GM21390 (cell line): Measurements from ENCODE around the gene TMEM223.
"Not testable (repeated sequence)": the region's sequence is repeated elsewhere in the genome, so short reads cannot be mapped to it uniquely, and the experiment has no call there.

ENCODE experiments used
- ATAC-seq: cut with Tn5 transposase; IDR thresholded peaks from one replicate; pipeline ENCODE4 v1.9.1; 2021; ENCODE audit not compliant: unreplicated experiment

TMEM223 gene, protein sequence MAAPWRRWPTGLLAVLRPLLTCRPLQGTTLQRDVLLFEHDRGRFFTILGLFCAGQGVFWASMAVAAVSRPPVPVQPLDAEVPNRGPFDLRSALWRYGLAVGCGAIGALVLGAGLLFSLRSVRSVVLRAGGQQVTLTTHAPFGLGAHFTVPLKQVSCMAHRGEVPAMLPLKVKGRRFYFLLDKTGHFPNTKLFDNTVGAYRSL

DNA sequence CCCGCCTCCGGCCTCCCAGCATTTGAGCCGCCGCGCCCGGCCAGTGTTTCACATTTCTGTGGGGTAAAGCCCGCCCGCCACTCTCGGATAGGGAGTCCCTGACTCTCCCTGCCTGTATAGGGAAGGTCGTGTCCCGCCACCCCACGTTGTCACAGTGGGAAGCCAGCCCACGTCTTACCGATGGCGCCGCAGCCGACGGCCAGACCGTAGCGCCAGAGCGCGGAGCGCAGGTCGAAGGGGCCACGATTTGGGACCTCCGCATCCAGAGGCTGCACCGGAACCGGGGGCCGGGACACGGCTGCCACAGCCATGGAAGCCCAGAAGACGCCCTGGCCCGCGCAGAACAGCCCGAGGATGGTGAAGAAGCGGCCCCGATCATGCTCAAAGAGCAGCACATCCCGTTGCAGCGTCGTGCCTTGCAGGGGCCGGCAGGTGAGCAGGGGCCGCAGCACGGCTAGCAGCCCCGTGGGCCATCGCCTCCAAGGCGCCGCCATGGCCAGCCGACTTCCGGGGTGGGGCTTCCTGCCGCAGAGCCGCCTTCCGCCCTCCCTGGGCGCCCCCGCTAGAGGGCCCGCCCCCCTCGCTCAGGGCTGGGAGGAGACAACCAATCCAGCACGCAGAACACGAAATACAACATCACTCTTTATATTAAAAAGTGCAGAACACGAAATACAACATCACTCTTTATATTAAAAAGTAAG lies at the start of gene TMEM223:
Gene TMEM223, minus strand, starts transcription at position 506 of the 701 bp plus-strand sequence. Its CDS starts 12 bp downstream, at position 494.
- peak; percentile 69 for ATAC-seq

DNA sequence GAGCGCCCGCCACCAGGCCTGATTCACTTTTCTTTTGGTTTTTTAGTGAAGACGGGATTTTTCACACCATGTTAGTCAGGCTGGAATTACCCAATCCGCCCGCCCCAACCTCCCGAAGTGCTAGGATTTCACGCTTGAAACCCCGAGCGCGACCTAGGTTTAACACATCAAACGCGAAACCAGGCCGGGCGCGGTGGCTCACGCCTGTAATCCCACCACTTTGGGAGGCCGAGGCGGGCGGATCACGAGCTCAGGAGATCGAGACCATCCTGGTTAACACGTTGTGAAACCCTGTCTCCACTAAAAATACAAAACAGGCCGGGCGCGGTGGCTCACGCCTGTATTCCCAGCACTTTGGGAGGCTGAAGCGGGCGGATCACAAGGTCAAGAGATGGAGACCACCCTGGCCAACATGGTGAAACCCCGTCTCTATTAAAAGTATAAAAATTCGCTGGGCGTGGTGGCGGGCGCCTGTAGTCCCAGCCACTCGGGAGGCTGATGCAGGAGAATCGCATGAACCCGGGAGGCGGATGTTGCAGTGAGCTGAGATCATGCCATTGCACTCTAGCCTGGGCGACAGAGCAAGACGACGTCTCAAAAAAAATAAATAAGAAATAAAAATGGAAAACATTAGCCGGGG lies 49.0 kb upstream of the TMEM223 start:
- ATAC-seq, result not testable (repeated sequence)

DNA sequence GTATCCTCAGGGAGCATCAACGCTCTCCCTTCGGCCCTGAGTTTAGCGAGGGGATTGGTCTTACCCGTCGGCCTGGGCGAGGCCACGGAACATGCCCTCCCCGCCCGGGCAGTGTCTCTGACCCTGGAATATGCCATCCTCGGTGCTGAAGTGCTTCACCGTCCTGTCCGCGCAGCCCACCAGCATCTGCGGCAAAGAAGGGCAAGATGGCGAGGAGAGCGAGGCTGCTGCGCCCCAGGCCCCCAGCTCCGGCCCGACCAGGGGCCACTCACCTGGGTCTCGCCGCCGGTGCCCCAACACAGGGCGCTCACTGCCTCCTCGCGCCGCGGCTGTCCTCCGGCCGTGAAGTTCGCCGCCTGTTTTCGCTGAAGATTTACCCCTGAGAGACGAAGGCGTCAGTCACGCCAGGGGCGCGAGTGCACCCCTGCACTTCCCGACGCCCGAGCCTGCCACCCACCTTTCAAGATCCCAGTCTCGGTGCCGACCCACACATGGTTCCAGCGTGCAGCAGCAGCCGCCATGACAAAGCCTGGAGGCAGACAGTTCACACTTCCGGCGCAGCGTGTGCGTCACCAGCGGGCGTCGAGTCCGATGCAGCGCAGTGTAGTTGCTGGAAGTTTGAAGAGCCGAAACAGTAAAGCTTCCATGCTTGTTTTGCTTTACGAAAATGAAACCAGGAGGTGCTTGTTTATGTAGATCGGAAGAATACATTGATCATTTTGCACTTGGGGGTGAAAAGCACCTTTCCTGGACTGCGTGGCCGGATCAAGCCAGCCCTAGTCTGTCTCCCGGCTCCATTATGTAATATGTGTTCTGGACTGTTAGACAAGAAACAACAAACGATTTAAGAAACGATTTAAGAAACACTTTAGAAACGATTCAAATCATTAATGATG lies 47.5 kb upstream of the TMEM223 start, which contains the start of gene WDR74:
Gene WDR74, minus strand, starts transcription at position 541 of the 896 bp plus-strand sequence. Its CDS starts 20 bp downstream, at position 521.
- ATAC-seq, result peak; percentile 50

DNA sequence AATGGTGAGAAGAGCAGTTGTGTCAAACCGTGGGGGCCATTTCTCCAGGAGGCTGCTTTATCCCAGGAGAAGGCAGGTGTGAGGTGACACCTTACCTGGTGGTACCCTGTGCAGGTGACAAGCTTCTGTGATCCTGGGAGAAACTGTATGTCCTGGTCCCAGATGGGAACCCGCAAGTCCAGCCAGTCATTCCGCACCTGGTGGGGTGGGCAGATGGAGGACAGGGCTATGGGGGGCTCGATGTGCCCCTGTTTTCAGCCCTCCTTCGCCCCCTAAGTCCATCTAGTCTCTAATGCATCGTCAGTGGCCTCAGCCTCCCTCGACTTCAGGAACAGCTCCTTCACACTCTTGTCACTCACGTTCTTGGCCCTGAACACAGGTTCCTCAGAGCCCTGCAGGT lies 43.5 kb upstream of the TMEM223 start:
- no peak for ATAC-seq

DNA sequence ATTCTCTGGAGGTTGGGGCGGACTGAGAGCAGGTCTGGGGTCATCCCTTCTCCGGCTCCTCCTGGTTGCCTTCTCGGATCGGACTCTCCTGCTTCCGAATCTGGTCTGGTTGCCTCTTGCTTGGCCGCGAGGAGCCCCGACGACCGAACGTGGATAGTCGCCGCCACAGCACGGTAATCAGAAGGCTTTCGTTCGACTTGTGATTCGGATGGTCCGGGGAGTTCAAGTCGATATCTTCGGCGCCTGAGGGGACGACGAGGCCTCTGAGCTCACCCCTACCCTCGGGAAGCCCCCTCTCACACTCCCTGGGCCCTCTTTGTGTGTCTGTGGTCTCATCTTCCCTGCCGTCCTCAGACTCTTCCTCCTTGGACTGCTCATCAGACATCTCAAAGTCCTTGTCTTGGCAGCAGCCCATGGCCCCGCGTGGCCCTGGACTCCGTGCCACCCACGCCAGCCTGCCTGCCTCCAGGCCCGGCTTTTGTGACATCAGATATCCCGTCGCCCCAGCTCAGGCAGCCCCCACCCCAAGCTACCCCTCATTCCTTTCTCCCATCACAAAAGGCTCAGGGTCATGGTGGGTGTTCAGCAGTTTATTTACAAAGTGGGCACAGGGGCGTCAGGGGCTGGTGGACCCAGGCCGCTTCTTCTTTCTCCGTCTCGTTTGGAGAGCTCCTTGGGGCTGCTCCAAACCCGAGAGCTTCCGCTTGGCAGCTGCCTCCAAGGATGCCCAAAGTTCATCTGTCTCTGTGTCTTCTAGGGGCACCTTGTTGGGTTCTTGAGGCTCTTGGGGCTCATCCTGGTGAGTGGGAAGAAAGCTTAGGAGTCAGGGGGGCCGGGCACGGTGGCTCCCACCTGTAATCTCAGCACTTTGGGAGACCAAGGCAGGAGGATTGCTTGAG lies 40.8 kb upstream of the TMEM223 start, which contains the start of gene TEX54:
Gene TEX54, minus strand, starts transcription at position 506 of the 899 bp plus-strand sequence.
- ATAC-seq, result peak; percentile 5

DNA sequence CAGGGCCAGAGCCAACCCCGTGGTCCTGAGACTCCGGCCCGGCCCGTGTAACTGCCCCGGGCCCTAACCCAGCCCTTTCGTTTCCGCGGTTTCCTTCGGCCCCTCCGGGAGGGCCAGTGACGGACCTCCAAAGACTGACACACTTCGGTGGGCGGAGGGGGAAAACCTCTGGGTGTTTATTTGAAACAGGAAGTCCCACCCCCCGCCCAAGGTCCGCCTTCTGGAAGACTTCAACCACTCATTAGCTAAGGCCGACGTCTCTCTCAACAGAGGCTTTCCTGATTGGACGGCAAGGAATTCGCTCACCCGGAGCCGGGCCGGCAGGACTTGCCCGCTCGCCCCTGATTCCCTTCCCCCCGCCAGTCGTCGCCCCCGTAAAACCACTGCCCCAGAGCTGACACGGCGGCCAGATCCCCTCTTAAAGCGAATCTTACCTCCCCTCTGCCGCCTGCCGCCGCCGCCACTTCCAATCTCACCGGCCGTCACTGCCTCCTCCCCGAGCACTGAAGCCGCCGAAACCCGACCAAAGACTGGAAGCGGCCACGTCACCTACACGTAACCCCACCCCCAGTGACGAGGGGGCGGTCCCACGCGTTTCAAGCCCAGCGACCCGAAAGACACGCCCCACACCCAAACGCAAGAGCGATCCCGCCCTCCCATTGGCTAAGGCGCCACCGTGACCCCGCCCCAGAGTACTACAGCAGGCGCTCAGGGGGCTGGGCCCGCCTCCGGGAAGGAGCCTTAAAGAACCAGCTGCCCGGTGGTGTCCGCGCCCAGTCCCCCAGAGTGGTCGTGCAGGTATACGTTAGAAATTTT lies 39.9 kb upstream of the TMEM223 start, which contains the start of gene STX5:
Gene STX5, minus strand, starts transcription at position 532 of the 816 bp plus-strand sequence. CDS start 808 bp downstream, outside the sequence.
- ATAC-seq, result peak; percentile 73

DNA sequence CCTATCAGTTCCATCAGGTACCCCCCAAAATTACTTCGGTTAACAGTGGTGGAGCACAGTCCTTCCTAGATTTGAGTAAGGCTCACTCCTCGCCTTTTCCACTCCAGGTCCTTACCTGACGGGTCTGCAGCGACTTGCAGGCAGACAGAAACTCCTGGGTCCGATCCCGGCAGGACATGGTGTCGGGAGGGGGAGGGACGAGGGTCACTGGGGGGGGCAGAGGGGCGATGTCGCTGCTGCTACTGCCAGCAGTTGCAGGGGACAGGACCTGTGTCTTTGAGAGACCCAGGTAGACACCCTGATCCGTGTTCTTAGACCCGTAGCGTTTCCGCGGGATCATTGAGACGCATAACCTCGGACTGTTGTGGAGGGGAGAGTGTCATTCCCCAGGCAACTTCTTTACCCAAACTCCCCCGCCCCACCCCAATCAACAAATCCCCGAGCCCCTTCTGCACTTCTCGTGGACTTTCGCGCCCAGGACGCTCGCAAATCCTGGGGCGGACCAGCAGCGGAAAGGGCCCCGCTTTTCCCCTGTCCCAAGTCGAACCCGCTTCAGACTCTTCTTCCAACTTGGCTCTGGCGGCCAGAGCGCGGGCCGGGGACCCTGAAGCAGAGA lies 39.2 kb upstream of the TMEM223 start:
- no peak for ATAC-seq

DNA sequence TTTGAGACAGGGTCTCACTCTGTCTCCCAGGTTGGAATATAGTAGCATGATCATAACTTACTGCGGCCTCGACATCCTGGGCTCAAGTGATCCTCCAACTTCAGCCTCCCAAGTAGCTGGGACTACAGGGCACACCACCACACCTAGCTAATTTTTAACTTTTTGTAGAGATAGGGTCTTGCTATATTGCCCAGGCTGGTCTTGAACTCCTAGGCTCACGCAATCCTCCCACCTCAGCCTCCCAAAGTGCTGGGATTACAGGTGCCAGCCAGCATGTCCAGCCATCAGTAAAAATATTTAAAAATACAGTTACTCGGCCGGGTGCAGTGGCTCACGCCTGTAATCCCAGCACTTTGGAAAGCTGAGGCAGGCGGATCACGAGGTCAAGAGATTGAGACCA lies 36.3 kb upstream of the TMEM223 start:
- not testable (repeated sequence) for ATAC-seq

DNA sequence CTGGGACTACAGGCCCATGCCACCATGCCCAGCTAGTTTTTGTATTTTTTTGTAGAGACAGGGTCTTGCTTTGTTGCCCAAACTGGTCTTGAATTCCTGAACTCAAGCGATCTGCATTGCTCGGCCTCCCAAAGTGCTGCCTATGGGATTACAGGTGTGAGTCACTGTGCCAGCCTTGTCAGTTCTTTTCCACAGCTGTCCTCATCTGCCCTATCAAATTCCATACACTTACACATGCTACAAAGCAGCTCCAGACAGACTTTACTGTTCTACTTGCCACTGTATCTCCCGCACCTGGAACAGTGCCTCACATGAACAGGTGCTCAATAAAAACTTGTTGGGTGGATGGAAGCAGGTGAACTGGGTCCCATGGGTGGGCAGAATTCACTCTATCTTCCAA lies 31.9 kb upstream of the TMEM223 start:
- no peak for ATAC-seq

DNA sequence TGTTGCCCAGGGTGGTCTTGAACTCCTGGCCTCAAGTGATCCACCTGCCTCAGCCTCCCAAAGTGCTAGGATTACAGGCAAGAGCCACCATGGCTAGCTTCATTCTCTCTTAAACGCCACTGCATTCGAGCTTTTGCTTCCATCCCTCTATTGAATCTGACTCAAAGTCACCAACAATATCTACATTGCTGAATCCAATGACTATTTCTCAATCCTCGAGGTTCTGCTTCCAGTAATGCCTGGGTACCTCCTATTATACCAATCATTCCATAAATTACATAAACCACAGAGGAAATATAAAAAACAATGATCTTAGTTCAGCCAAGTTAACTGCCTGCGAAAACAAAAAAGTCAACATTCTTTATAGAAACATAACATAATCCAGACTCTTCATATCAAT lies 25.3 kb upstream of the TMEM223 start:
- no peak for ATAC-seq

DNA sequence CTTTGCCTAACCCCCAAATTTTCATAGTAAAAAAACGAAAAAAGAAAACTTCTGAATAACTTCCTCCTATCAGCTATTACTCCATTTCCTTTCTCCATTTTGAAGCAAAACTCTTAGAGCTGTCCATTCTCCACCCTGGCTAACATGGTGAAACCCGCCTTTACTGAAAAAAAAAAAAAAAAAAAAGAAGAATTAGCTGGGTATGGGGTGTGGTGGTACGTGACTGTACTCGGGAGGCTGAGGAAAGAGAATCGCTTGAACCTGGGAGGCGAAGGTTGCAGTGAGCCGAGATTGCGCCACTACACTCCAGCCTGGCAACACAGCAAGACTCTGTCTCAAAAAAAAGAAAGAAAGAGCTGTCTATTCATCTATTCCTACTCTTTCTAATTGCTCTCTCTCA lies 24.8 kb upstream of the TMEM223 start:
- no peak for ATAC-seq

DNA sequence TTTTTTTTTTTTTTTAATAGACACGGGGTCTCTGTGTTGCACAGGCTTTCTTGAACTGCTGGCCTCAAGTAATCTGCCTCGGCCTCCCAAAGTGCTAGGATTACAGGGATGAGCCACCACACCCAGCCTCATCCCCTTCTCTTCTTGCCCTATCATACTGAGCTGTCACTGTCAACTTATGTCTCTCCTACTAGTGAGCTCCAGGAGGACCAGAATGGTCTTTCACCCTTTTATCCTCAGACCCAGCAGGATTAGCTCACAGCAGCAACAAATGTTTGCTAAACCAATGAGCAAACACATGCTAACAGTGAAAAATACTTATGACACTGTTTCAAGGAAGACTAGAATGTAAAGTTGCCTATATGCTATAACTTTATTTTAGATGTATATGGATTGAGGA lies 19.9 kb upstream of the TMEM223 start:
- ATAC-seq, result no peak

DNA sequence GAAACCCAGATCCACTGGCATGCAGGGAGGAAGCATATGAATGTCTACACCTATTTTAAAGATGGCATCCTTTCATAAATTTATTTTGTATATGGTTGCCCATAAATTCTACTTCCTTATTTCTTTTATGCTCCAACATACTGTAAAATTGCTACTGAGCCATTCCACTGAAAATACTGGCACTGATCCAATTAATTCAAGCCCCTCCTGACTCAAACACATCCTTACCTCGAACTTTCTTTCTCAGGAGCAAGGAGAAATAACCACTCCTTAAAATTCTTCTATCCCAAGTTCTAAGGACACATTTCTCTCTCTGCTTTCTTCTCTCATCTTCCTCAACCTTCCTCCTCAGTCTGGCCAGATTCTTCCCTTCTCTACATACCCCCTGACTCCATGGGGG lies 18.9 kb upstream of the TMEM223 start:
- no peak for ATAC-seq

DNA sequence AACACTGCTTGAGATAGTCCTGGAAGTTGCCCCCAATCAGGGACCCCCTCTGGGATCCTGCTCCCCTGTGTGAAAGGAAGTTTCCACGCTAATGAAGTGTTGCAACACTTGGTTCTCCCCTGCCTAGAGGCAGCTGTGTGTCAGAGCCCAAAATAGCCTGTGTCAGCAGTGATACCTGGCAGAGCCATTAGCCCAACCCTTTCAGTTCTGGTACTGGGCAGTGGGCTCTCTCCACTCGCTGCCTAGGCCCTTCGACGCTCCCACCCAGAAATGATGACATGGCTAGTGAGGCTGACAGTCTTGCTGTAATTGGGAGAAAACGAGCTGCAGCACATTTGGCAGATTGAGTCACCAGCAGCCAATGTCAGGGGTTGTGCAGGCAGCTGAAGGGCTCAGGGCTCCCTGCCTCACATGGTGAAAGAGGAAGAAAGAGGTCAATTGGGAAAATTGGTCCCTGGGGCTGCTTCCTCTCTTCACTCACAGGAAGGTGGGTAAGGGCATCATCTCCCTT lies 14.9 kb upstream of the TMEM223 start:
- no peak for ATAC-seq

DNA sequence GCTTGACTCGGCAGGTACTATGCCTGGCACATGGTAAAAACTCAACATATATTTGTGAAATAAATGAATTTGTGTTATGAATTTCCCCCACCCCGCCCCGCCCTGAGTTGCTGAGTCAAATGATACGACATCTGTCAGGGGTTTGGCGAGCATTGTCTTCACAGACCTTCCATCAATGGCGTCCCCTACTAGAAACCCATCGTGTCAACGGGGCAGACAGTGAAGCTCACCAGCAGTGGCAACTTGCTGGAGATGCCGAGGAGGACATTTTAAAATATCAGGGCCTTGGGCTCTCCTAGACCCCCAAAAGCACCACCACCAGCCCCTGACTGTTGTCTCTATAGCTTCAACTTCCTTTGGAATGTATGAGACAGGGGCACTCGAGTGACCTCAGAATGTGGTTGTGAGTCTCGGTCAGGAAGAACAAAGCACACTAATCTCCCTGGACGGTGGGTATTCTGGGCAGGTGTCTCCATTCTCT lies 14.2 kb upstream of the TMEM223 start:
- ATAC-seq, result no peak

DNA sequence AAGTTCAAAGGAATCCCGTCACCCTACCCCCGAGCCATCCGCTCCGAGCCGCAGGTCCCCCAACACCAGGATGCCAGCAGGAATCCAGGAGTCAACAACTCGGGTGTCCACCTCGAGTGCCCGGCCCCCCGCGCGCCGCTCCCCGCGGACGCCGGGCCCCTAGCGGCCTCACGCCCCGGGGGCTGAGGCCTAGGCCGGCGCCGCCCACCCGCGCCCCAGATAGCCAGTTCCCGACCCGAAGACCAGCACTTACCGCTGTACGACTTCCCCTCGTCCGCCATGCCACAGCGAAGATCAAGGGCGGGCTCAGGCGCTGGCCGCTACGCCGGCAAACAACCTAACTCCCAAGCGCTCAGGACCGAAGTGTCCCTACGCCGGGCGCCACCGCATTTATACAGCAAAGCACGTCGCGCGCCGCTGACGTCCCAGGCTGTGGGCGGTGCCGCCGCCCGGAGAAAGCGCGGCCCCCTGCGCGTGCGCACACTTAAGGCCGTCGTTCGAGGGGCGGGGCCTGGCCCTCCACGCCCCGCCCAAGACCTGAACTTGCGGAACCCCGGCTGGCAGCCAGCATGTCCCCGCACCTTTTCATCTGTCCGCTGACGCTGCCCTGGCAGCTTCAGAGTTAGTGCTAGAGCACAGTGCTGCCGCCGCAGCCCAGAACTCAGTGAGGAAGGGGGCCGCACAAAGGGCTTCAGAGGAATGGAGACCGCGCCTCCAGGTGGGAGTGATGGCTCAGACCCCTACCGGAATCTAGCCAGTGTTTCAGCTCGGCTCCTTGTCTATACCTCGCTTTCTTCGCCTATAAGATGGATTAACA lies 13.5 kb upstream of the TMEM223 start, which contains the start of gene NXF1:
Gene NXF1, minus strand, starts transcription at position 365 of the 817 bp plus-strand sequence. Its CDS starts 84 bp downstream, at position 281.
- ATAC-seq, result peak; percentile 80
